HepG2 (cell line): ENCODE results near the gene NPS. TPM values are rescaled to one million over a fixed set of nuclear protein-coding genes. Genes with fewer than 3 reads are reported as not detected.

Experiments used
- HBP1 ChIP-seq: IDR thresholded peaks from 2 replicates; pipeline ENCODE4 v1.6.1; 2016; ENCODE audit warnings: low read depth, control low read depth
- MATR3 ChIP-seq: sonication (generic); formaldehyde crosslinking; IDR thresholded peaks from 2 replicates; pipeline ENCODE4 v1.4.0; 2020; ENCODE audit warnings: missing genetic modification reagents
- MIER2 ChIP-seq: IDR thresholded peaks from 2 replicates; pipeline ENCODE4 v1.6.1; 2016; ENCODE audit warnings: missing biosample characterization, missing genetic modification reagents
- ZBTB3 ChIP-seq: sonication (generic); formaldehyde crosslinking; IDR thresholded peaks from 2 replicates; pipeline ENCODE4 v1.4.0; 2020; ENCODE audit warnings: low read depth, mild to moderate bottlenecking, moderate library complexity, missing genetic modification reagents, borderline replicate concordance
- ZFY ChIP-seq: sonication (generic); formaldehyde crosslinking; IDR thresholded peaks from 2 replicates; pipeline ENCODE4 v1.4.0; 2020; ENCODE audit warnings: missing genetic modification reagents
- ZNF10 ChIP-seq: sonication (generic); formaldehyde crosslinking; IDR thresholded peaks from 2 replicates; pipeline ENCODE4 v1.4.0; 2020; ENCODE audit warnings: mild to moderate bottlenecking, low read depth, missing genetic modification reagents, borderline replicate concordance
- ZNF12 ChIP-seq: sonication (generic); formaldehyde crosslinking; IDR thresholded peaks from 2 replicates; pipeline ENCODE4 v1.5.0; 2020; ENCODE audit warnings: missing genetic modification reagents
- polyA plus RNA-seq, 8 experiments: library from polyadenylated mRNA; depleted of rRNA in 3 of 8; stranded (reverse) in 7 of 8; unstranded in 1 of 8; fragments of >200 nt; fragmentation: Illumina TruSeq in 4 of 8; extraction: Trizol in 4 of 8; gene quantifications; 2 replicates each; pipeline versions ENCODE4 v1.2.1 to v1.2.3, GENCODE V29; 2011 to 2016; ENCODE audit warnings: low read depth in 4 of 8, missing spikeins in 1 of 8, mixed read lengths in 1 of 8; ENCODE audit not compliant: insufficient read depth in 1 of 8
- total RNA-seq, 5 experiments: library from RNA; depleted of rRNA; stranded (reverse); fragments of >200 nt; fragmentation: Illumina TruSeq; extraction: Trizol; gene quantifications; 2 replicates each; pipeline ENCODE4 v1.2.3, GENCODE V29; 2016; ENCODE audit warnings: low read depth in 1 of 5
- TF ChIP-seq, protein P1 (sequence below), 2 experiments: fragments of 450-650 bp in 1 of 2; sonication (generic) in 1 of 2; formaldehyde crosslinking in 1 of 2; IDR thresholded peaks; 2 replicates each; pipeline versions ENCODE4 v1.6.1 to v1.8.0; 2016 to 2022; ENCODE audit warnings: antibody characterized with exemption in 1 of 2, mild to moderate bottlenecking in 1 of 2, missing genetic modification reagents in 1 of 2
- TF ChIP-seq, protein P2 (sequence below): IDR thresholded peaks from 2 replicates; pipeline ENCODE4 v1.4.0; 2020; ENCODE audit warnings: mild to moderate bottlenecking, missing genetic modification reagents
- TF ChIP-seq, protein P3 (sequence below): sonication (generic); formaldehyde crosslinking; IDR thresholded peaks from 2 replicates; pipeline ENCODE4 v1.9.0; 2021; ENCODE audit warnings: missing genetic modification reagents, borderline replicate concordance

NPS gene
- total and polyA plus RNA-seq, 2 of the 13 experiments (the other 11 are each of a cell fraction or from before 2014, with no cell fraction given): not detected

DNA sequence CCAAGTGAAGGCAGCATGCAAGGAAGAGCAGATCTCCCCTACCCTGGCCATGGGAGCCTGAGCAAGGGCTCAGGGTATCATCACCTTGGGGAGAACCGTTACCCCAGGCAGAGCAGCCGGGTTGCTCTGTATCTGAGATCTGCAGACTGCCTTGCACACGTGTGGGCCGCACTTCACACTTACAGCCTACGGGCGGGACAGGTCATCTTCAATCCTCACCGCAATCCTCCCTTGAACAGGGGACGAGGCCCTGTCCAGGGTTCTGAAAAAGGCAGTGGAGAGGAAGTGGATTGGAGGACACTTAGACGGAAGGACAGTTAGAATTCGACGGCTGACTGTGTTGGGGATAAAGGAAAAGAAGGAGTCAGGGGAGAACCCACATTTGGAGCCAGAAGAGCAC lies 51.4 kb downstream of the NPS start (continued):
- TF ChIP-seq, protein P1, sequence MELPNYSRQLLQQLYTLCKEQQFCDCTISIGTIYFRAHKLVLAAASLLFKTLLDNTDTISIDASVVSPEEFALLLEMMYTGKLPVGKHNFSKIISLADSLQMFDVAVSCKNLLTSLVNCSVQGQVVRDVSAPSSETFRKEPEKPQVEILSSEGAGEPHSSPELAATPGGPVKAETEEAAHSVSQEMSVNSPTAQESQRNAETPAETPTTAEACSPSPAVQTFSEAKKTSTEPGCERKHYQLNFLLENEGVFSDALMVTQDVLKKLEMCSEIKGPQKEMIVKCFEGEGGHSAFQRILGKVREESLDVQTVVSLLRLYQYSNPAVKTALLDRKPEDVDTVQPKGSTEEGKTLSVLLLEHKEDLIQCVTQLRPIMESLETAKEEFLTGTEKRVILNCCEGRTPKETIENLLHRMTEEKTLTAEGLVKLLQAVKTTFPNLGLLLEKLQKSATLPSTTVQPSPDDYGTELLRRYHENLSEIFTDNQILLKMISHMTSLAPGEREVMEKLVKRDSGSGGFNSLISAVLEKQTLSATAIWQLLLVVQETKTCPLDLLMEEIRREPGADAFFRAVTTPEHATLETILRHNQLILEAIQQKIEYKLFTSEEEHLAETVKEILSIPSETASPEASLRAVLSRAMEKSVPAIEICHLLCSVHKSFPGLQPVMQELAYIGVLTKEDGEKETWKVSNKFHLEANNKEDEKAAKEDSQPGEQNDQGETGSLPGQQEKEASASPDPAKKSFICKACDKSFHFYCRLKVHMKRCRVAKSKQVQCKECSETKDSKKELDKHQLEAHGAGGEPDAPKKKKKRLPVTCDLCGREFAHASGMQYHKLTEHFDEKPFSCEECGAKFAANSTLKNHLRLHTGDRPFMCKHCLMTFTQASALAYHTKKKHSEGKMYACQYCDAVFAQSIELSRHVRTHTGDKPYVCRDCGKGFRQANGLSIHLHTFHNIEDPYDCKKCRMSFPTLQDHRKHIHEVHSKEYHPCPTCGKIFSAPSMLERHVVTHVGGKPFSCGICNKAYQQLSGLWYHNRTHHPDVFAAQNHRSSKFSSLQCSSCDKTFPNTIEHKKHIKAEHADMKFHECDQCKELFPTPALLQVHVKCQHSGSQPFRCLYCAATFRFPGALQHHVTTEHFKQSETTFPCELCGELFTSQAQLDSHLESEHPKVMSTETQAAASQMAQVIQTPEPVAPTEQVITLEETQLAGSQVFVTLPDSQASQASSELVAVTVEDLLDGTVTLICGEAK (IDR thresholded peaks at IDR 0.05): no peak
- TF ChIP-seq, protein P1 (CRISPR knock-in tag; IDR thresholded peaks at IDR 0.05): no peak
- TF ChIP-seq ZFY (CRISPR knock-in tag): no peak
- no peak for TF ChIP-seq ZNF12 (CRISPR knock-in tag)
- TF ChIP-seq, protein P2, sequence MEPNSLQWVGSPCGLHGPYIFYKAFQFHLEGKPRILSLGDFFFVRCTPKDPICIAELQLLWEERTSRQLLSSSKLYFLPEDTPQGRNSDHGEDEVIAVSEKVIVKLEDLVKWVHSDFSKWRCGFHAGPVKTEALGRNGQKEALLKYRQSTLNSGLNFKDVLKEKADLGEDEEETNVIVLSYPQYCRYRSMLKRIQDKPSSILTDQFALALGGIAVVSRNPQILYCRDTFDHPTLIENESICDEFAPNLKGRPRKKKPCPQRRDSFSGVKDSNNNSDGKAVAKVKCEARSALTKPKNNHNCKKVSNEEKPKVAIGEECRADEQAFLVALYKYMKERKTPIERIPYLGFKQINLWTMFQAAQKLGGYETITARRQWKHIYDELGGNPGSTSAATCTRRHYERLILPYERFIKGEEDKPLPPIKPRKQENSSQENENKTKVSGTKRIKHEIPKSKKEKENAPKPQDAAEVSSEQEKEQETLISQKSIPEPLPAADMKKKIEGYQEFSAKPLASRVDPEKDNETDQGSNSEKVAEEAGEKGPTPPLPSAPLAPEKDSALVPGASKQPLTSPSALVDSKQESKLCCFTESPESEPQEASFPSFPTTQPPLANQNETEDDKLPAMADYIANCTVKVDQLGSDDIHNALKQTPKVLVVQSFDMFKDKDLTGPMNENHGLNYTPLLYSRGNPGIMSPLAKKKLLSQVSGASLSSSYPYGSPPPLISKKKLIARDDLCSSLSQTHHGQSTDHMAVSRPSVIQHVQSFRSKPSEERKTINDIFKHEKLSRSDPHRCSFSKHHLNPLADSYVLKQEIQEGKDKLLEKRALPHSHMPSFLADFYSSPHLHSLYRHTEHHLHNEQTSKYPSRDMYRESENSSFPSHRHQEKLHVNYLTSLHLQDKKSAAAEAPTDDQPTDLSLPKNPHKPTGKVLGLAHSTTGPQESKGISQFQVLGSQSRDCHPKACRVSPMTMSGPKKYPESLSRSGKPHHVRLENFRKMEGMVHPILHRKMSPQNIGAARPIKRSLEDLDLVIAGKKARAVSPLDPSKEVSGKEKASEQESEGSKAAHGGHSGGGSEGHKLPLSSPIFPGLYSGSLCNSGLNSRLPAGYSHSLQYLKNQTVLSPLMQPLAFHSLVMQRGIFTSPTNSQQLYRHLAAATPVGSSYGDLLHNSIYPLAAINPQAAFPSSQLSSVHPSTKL (CRISPR knock-in tag): no peak
- TF ChIP-seq HBP1 (CRISPR knock-in tag): no peak
- TF ChIP-seq ZBTB3 (CRISPR knock-in tag): no peak
- TF ChIP-seq, protein P3, sequence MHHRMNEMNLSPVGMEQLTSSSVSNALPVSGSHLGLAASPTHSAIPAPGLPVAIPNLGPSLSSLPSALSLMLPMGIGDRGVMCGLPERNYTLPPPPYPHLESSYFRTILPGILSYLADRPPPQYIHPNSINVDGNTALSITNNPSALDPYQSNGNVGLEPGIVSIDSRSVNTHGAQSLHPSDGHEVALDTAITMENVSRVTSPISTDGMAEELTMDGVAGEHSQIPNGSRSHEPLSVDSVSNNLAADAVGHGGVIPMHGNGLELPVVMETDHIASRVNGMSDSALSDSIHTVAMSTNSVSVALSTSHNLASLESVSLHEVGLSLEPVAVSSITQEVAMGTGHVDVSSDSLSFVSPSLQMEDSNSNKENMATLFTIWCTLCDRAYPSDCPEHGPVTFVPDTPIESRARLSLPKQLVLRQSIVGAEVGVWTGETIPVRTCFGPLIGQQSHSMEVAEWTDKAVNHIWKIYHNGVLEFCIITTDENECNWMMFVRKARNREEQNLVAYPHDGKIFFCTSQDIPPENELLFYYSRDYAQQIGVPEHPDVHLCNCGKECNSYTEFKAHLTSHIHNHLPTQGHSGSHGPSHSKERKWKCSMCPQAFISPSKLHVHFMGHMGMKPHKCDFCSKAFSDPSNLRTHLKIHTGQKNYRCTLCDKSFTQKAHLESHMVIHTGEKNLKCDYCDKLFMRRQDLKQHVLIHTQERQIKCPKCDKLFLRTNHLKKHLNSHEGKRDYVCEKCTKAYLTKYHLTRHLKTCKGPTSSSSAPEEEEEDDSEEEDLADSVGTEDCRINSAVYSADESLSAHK (CRISPR knock-in tag): no peak
- no peak for TF ChIP-seq ZNF10 (CRISPR knock-in tag)
- TF ChIP-seq MATR3 (CRISPR knock-in tag): no peak
- TF ChIP-seq MIER2 (CRISPR knock-in tag): peak; percentile 95
- TF ChIP-seq, all 625 proteins: peak for 3
